Measurements from ENCODE around the gene ZNF567.
A peak's percentile ranks its signal among the peaks of the same experiment; 100 is the strongest.

ZNF567 gene

GRCh38 chr19:36687214-36688056, at the start of gene ZNF567:
TSS of gene ZNF567 (plus strand) at chr19:36687612. CDS start at chr19:36694868, 7,256 bp downstream.
- no peaks in the 10 kb centered on the region for H3K27me3 ChIP-seq (ENCODE audit: control insufficient read depth, low read length)
- peaks cover 39% of the 10 kb centered on the region for H3K9me3 ChIP-seq (ENCODE audit: control insufficient read depth, insufficient read depth, low read length)
- peaks cover 32% of the 10 kb centered on the region for H3K36me3 ChIP-seq (ENCODE audit: control insufficient read depth, low read length)
- no peaks in the 10 kb centered on the region for H3F3A ChIP-seq (ENCODE audit: control insufficient read depth, insufficient read depth)
- peak within 1 kb of the TSS; percentile 96 for H3K4me2 ChIP-seq (ENCODE audit: low read length)
- H3K4me1 ChIP-seq (ENCODE audit: control insufficient read depth, low read length), result peaks cover 19% of the 10 kb centered on the region
- H3K79me2 ChIP-seq (ENCODE audit: control insufficient read depth, low read length), result peaks cover 14% of the 10 kb centered on the region
- H3K9me2 ChIP-seq (replicated peaks; ENCODE audit: control insufficient read depth, low read length), result no peaks in the 10 kb centered on the region
- H3K27ac ChIP-seq (ENCODE audit: low read depth, low read length), result no peak within 1 kb of the TSS
- TF ChIP-seq, protein P1, sequence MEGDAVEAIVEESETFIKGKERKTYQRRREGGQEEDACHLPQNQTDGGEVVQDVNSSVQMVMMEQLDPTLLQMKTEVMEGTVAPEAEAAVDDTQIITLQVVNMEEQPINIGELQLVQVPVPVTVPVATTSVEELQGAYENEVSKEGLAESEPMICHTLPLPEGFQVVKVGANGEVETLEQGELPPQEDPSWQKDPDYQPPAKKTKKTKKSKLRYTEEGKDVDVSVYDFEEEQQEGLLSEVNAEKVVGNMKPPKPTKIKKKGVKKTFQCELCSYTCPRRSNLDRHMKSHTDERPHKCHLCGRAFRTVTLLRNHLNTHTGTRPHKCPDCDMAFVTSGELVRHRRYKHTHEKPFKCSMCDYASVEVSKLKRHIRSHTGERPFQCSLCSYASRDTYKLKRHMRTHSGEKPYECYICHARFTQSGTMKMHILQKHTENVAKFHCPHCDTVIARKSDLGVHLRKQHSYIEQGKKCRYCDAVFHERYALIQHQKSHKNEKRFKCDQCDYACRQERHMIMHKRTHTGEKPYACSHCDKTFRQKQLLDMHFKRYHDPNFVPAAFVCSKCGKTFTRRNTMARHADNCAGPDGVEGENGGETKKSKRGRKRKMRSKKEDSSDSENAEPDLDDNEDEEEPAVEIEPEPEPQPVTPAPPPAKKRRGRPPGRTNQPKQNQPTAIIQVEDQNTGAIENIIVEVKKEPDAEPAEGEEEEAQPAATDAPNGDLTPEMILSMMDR (IDR thresholded peaks at IDR 0.05; ENCODE audit: low read depth, low read length, poor library complexity, severe bottlenecking), result no peak
- TF ChIP-seq EZH2phosphoT487 (IDR thresholded peaks at IDR 0.05; ENCODE audit: borderline replicate concordance, low read length), result no peak
- H4K20me1 ChIP-seq (ENCODE audit: control insufficient read depth, insufficient read depth, low read depth, low read length), result no peaks in the 10 kb centered on the region
- peak within 1 kb of the TSS; percentile 90 for H3K4me3 ChIP-seq (ENCODE audit: low read length)

- Histone ChIP-seq H3K9me2 (replicated peaks; ENCODE audit: control insufficient read depth, low read length) (no peaks in the 10 kb centered on the region), H3F3A (ENCODE audit: control insufficient read depth, insufficient read depth) (no peaks in the 10 kb centered on the region), H3K4me3 (ENCODE audit: low read length) (no peak overlapping the region), H3K9me3 (ENCODE audit: control insufficient read depth, insufficient read depth, low read length) (peaks cover 33% of the 10 kb centered on the region), H3K27me3 (ENCODE audit: control insufficient read depth, low read length) (no peaks in the 10 kb centered on the region), H3K27ac (ENCODE audit: low read depth, low read length) (no peak overlapping the region), H4K20me1 (ENCODE audit: control insufficient read depth, insufficient read depth, low read depth, low read length) (no peaks in the 10 kb centered on the region), H3K4me2 (ENCODE audit: low read length) (no peak overlapping the region), H3K4me1 (ENCODE audit: control insufficient read depth, low read length) (no peaks in the 10 kb centered on the region), H3K79me2 (ENCODE audit: control insufficient read depth, low read length) (no peaks in the 10 kb centered on the region), H3K36me3 (ENCODE audit: control insufficient read depth, low read length) (no peaks in the 10 kb centered on the region)
- TF ChIP-seq, protein P1 (IDR thresholded peaks at IDR 0.05; ENCODE audit: low read depth, low read length, poor library complexity, severe bottlenecking), result no peak
- no peak for TF ChIP-seq EZH2phosphoT487 (IDR thresholded peaks at IDR 0.05; ENCODE audit: borderline replicate concordance, low read length)
Measured at GRCh38 chr19:36638862-36639510, 48.4 kb upstream of the ZNF567 start.

GRCh38 chr19:36646746-36647145, 40.7 kb upstream of the ZNF567 start:
- H3K27me3 ChIP-seq (ENCODE audit: control insufficient read depth, low read length), result no peaks in the 10 kb centered on the region
- H3K4me3 ChIP-seq (ENCODE audit: low read length), result no peak overlapping the region
- no peaks in the 10 kb centered on the region for H3K36me3 ChIP-seq (ENCODE audit: control insufficient read depth, low read length)
- no peaks in the 10 kb centered on the region for H3K4me1 ChIP-seq (ENCODE audit: control insufficient read depth, low read length)
- H3K9me3 ChIP-seq (ENCODE audit: control insufficient read depth, insufficient read depth, low read length), result peaks cover 8% of the 10 kb centered on the region; the same call in 1 of the 2 replicates
- no peak overlapping the region for H3K27ac ChIP-seq (ENCODE audit: low read depth, low read length)
- H3F3A ChIP-seq (ENCODE audit: control insufficient read depth, insufficient read depth), result no peaks in the 10 kb centered on the region
- H3K79me2 ChIP-seq (ENCODE audit: control insufficient read depth, low read length), result no peaks in the 10 kb centered on the region
- no peaks in the 10 kb centered on the region for H4K20me1 ChIP-seq (ENCODE audit: control insufficient read depth, insufficient read depth, low read depth, low read length)
- TF ChIP-seq, protein P1 (IDR thresholded peaks at IDR 0.05; ENCODE audit: low read depth, low read length, poor library complexity, severe bottlenecking), result no peak
- TF ChIP-seq EZH2phosphoT487 (IDR thresholded peaks at IDR 0.05; ENCODE audit: borderline replicate concordance, low read length), result no peak
- no peak overlapping the region for H3K4me2 ChIP-seq (ENCODE audit: low read length)
- no peaks in the 10 kb centered on the region for H3K9me2 ChIP-seq (replicated peaks; ENCODE audit: control insufficient read depth, low read length)

All from DOHH2 (cell line).